Stimulated activated CD4-positive, alpha-beta T cell treated with anti-CD3 and anti-CD28 coated beads, TNF-alpha, amount 100 ng/mL, for 4 hours (primary cell): ENCODE data around the gene CAMK2B.

Experiments
- DNase-seq, 3 experiments: peaks; one replicate each; pipeline ENCODE4 v3.0.0-alpha.2; 2020; ENCODE audit warnings: low read depth in 3 of 3

The CAMK2B gene

GRCh38 chr7:44275957-44276570, 49.3 kb downstream of the CAMK2B start:
- DNase-seq: no peak

DNA sequence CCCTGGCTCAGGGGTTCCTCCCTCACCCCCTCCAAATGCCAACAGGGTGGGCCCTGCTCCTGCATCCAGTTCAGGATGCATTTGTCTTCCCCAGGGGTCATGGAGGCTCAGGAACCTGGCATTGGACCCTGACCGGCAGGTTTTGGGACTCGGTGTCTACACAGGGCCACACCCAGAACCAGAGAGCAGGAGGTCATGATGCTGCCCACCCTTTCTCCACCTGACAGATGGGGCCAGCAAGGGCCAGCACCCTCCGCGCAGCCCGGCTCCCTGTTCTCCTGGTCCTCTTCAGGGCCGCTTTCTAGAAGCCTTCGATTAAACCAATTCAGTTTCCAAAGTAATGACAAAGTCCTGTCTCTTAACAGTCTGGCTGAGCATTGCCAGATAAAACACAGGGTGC, 50.2 kb downstream of the CAMK2B start:
- DNase-seq: no peak

- DNase-seq: no peak
Observed at GRCh38 chr7:44274623-44274975, 50.8 kb downstream of the CAMK2B start.

GRCh38 chr7:44273681-44274622, 51.4 kb downstream of the CAMK2B start:
- DNase-seq: no peak

DNA sequence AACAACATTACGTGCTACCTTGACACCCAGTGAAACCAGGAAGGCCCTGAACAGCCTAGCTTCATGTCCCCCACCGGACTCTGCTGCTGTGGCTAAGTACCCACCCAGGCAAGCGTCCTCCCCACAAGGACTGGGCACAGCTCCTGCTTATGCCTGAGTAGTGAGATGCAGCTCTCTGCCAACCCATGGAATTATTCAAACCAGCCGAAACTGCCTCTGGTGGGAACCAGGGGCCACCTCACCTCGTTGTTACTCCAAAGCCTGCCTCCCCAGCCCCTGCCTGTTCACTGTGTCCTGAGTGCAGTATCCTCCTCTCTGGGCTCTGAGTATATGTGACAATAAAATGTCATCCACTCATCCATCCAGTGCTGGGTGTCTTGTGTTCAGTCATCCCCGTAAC, 52.4 kb downstream of the CAMK2B start:
- DNase-seq: no peak

DNA sequence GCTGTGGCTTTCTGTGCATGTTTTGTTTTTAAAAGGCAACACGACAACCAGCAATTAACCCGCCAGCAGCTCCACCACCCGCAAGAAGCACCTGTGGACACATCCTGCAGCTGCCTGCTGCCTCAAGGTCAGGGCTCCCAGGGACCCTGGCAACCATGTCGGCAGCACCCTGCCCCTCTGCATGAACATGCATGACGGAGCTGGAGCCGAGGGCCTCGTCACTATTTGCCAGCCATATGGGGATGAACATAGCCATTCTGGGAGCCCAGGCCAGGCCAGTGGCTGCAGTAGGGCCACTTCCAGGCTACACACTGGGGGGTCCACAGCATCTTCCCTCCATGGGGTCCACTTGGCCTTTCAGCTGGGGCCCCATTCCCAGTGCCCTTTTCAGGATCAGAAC, 52.9 kb downstream of the CAMK2B start:
- DNase-seq: no peak

DNA sequence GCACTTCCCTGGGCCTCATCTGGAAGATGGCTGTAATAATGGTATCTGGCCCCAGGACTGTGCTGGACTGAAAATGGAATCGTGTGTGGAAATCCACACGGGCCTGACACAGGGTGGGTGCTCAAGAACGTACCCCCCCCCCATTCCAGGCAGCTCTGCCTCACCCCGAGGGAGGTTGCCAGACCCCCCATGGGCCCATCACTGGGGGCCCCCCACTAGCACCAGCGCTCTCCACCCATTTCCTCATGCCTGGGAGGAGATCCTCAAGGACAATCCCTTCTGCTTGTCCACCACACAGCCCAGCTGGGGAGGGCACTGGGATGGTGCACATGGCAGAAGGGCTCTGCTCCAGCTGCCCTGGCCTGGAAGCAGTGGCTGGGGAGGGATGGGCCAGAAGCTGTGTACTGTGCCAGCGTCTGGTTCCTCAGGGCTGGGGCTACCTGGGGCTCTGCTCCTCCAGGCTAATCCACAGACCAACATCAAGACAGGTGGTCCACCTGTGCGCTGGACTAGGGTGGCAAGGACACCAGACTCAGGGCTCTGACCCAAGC, 55.4 kb downstream of the CAMK2B start:
- DNase-seq: no peak

DNA sequence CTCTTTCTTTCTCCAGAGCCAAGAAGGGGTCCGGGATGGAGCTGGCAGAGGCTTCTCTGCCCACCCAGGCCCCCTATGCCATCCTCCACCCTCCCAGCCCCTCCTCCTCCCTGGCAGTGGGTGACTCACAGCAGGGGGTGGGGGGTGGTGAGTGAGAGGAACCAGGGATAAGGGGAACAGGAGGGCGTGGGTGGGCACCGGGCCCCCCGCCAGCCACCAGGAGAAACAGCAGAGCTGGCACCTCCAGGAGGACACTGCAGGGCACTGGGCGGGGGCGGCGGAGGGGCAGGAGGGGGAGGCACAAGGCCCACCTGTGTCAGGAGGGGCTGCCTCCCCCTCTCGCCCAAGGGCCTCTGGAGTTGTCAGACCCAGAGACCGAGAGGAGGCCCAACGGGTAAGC, 56.0 kb downstream of the CAMK2B start:
- DNase-seq: no peak

DNA sequence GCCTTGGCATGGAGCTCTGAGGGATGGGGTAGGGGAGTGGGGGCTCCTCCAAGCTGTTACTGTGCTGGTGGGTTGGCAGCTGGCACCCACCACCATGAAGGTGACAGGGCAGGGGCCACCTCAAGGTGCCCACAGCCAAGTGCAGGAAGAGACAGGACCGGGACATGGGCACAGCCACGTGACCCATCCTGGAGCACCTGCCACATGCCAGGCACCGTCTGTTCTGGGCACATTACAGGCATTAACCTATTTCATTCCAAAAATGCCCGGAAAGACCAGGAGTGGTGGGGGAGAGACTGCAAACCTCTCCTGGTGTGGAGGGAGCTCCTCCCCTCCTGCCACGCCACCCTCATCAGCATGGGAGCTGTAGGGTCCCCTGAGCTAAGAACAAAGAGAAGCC, 56.7 kb downstream of the CAMK2B start:
- DNase-seq: no peak

- DNase-seq: no peak
Observed at GRCh38 chr7:44267719-44268421, 57.5 kb downstream of the CAMK2B start.

DNA sequence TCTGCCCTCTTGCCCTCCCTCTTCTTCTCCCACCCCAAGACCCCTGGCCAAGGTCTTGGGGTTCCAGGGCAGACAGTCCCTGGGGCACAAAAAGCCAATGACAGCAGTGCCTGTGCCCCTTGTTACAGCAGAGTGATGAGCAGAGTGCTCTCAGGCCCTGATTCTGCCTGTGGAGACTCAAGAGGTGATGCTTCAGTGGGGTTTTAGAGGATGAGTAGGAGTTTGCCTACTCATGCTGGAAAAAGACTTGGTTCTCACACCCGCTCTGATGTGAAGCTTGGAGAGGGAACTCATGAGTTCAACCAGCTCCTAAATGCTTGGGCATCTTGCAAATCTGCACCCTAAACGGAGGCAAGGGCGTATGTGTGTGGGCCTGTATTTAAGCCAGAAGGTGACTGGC, 58.2 kb downstream of the CAMK2B start:
- no peak for DNase-seq

- DNase-seq: no peak
Observed at GRCh38 chr7:44266526-44266925, 58.9 kb downstream of the CAMK2B start.

DNA sequence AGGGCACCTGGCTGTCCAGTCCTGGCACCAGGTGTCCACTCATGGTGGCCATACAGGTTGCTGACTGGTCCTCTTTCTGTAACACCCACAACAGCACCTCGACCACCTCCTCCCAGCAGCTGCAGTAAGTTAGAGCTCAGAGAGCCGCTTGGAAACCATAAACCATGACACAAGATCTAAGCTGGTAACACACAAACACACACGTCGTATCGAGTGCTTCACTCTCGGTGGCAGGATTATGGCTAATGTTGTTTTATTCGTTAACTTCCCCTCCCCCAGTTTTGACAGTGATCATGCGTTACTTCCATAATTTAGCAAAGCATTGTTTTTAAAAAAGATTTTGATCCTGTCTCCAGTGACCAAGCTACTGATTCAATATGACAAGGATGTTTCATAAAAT, 59.7 kb downstream of the CAMK2B start:
- no peak for DNase-seq

GRCh38 chr7:44264221-44264931, 61.0 kb downstream of the CAMK2B start:
- DNase-seq: no peak

DNA sequence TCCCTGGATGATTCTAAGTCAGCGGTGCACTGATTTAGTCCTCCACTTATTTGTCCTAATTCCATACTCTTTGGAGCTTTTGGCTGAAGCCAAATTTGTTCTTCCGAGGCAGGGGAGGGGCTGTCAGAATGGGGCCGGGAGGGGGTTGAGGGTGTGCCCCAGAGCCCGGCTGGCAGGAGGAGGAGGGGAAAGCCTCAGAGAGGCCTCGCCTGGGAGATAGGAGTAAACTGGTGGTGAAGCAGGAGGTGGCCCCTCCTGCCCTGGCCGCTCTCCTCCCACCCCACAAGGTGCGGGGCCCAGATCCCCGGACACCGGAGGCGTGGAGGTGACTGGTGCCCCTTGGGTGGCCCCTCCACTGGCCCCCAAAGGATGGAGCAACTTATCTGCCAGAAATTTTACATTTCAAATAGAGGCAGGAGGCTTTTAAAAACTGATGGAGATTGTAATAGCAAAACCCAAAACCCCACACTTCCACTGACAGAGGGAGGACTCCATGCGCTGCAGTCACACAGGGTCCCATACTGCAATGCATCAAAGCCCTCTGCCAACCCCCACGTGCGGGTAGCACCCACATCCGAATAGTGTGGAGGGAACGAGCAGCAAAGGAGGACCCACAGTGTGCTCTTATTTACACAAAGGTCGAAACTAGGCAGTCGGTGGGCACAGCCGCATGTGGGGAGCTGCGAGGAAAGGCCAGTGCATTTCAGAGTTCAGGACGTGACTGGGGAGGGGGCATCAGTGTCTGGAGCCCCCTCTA, 61.9 kb downstream of the CAMK2B start:
- no peak for DNase-seq

GRCh38 chr7:44262031-44262430, 63.4 kb downstream of the CAMK2B start:
- DNase-seq: no peak

DNA sequence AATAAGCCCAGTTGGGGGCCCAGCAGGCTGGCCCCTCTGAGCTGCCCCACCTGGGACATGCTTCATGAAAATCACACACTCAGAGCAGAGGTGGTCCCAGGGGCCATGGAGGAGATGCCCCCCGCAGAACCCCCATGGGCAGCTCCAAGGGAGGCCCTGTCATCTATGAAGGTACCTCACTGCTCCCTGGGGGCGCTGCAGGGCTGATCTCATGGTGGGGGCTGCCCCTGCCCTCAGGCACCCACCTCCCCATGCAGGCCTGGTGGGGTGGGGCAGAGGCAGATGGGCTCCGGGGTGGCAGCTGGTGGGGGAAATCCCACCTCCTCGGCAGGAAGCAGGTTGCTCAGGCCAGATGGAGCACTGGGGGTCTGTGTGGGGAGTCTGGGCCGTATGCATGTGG, 64.2 kb downstream of the CAMK2B start:
- no peak for DNase-seq

DNA sequence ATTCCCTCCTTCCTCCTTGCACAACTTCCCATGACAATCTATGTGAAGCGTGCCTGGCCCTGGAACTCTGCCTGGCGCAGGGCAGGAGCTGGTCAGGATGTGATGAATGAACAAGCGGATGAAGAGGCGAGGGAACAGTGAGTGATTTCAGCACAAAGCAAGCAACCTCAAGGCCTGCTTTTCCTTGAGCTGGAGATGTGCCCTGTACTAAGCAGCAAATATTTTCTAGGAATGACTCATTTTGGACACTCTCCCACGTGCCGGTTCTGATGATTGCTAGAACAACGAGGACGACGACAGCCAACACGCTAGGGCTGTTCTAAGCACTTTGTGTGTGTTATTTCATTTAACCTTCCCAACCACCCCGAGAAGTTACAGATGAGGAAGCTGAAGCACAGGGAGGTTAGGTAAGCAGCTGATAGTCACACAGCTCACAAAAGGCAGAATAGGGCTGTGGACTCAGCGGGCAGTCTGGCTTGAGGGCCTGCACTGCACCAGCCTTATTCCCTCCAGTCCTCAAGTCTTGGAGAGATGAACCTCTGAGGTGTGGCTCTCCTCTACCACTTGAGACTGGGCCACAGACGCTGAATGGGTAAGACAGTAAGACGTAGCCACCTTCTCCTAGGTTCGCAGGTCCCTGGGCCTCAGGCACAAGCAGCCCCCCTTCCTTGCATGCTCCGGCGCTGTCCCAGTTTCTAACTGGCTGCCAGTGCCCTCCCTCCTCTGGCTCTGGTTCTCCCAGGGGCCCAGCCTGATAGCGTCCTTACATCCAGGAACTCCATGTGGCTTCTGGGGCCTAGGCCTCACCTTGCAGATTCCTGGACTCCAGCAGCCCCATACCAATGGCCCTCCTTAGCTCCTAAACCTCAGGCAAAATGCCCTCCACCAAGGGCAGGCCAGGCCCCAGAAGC, 65.6 kb downstream of the CAMK2B start:
- DNase-seq: no peak

DNA sequence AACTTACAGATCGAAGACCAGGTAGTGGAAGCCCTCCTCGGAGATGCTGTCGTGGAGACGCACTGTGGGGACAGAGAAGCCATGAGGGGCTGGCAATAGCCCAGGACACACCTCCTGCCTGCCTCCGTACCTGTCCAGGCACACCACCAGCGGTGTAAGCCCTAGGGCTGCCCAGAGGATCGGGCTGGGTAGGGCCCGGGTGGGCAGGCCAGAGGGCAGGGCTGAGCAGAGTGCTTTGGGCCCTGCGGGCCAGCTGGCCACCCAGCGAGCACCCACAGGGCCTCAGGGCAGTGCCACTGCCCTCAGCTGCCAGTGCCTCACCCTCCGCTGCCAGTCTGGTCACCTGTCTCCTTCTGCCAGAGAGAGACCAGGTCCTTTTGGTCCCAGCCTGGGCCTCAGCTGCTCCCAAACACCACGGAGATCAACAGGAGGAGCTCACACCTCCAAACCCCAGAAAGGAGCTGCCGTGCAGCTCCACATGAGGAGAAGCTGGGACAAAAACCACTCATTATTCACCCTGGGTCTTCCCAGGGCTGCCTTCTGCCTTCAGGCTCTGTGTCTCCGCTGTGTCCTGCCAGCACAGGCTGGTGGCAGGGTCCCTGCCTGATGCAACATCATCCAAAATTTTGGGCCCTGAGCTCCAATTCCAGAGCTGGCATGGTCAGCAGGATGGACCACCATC, 66.4 kb downstream of the CAMK2B start:
- no peak for DNase-seq

DNA sequence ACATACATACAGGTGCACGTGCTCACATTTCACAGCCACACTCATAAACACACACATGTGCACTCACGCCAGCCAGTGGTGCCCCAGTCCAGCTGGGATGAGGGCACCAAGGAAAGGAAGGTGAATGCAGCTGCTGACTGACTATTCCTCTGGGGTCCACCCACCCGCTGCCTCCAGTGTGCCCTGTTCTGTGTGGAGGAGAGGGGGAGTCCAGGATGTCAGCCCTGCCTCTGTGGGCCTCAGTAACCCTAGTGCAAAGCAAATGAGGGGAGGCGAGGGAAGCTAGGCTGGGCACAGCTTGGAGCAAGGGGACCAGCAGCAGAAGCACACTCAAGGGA, 67.0 kb downstream of the CAMK2B start:
- peak in 1 of 3 experiments; percentile 26 for DNase-seq
